Measurements from ENCODE around the gene SCG2. TPM values are rescaled to one million over a fixed set of nuclear protein-coding genes. Genes with fewer than 3 reads are reported as not detected.

The SCG2 gene, protein sequence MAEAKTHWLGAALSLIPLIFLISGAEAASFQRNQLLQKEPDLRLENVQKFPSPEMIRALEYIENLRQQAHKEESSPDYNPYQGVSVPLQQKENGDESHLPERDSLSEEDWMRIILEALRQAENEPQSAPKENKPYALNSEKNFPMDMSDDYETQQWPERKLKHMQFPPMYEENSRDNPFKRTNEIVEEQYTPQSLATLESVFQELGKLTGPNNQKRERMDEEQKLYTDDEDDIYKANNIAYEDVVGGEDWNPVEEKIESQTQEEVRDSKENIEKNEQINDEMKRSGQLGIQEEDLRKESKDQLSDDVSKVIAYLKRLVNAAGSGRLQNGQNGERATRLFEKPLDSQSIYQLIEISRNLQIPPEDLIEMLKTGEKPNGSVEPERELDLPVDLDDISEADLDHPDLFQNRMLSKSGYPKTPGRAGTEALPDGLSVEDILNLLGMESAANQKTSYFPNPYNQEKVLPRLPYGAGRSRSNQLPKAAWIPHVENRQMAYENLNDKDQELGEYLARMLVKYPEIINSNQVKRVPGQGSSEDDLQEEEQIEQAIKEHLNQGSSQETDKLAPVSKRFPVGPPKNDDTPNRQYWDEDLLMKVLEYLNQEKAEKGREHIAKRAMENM
- total RNA-seq, result not detected in 2 replicates

GRCh38 chr2:223601932-223602666, at the start of gene SCG2:
TSS of gene SCG2 (minus strand) at chr2:223602361. CDS start at chr2:223599282, 3,079 bp downstream.

Other genes starting within 250 kb of the SCG2 start
- 2.9 and 4.8 TPM in 2 replicates for gene AP1S3, start 235.2 kb upstream of the SCG2 start, total RNA-seq